Stimulated activated CD4-positive, alpha-beta T cell treated with anti-CD3 and anti-CD28 coated beads, Interleukin-4, amount 100 ng/mL, for 4 hours (primary cell): Measurements from ENCODE around the gene PSTPIP2.
"Not testable (repeated sequence)": the region's sequence is repeated elsewhere in the genome, so short reads cannot be mapped to it uniquely, and the experiment has no call there.

Experiments
- DNase-seq, 2 experiments: peaks; one replicate each; pipeline ENCODE4 v3.0.0-alpha.2; 2020

Gene PSTPIP2

GRCh38 chr18:45980229-45980628 is 91.8 kb downstream of the PSTPIP2 start:
- no peak for DNase-seq

GRCh38 chr18:45978084-45978483 is 94.0 kb downstream of the PSTPIP2 start:
- DNase-seq, result no peak

DNA sequence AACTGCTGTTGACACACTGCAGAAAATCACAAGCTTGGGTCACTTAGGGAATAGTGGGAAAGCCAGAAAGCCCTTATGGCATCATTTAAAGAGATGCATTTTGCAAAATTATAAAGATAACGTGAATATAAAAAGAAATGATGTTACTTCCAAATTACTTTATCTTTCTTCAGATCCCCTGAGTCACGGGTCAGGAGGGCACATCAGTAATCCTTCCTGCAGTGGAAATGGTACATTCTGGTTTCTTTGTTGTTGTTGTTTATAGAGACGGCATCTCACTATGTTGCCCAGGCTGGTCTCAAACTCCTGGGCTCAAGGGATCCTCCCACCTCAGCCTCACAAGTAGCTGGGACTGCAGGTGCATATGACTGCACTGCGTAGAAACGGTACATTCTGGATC is 95.1 kb downstream of the PSTPIP2 start:
- no peak for DNase-seq

- DNase-seq, result no peak
Observed at GRCh38 chr18:45976566-45976965, 95.5 kb downstream of the PSTPIP2 start.

DNA sequence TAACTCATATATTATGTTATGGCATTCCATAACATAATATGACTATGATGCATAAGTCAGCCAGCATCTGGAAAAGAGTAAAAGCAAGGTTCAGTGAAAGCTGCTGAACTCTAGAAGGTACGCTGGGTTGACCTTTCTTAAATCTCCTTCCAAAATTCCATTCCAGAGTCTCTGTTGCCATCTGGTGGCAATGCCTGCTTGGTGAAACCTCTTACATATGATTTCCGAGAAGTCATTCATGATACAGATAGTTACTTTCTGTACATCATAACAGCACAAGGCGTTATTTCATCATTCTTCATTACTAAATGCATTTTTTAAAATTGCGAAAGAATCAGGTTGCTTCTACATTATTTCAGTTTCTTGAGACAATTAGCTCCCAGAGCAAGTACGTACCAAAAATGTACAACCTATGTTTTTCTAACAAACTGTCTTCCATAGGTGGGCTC is 97.9 kb downstream of the PSTPIP2 start:
- peak; percentile 43 to 71 for DNase-seq

DNA sequence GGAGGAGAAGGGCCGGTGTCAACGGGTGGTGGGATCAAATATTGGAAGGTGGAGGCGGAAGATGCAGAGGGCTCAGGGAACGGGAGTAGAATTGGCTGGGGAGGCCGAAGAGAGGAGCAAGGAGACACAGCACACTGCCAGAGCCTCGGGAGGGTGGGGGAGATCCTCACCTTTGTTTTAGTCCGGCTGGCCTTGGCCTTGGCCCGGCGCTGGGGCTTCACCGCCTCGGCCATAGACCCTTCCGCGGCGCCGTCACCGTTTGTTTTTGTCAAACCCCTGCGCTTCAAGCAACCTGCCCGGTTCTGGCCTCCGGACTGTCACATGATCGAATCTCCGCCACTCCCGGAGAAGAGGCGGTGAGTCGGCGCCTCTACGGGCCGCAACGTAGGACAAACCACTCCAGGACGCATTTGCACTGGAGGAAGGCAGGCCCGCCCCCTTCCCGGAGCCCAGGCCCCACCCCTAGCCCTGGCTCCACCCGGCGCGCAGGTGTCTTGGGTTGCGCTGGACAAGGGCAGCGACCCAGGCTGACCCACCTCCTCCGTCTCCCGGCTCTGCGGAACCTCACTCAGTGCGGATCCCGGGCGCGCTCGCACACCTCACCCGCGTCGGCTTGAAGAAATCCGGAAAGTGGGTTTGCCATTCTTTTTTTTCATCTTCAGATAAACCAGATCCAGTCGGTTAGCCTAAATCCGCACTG is 104.9 kb downstream of the PSTPIP2 start, which contains the start of gene EPG5:
EPG5 (minus strand) TSS at position 323 of the 700 bp plus-strand sequence; CDS start at position 233, 90 bp downstream.
- peak; percentile 87 to 91 for DNase-seq

- DNase-seq, result not testable (repeated sequence)
Observed at GRCh38 chr18:45964913-45965312, 107.1 kb downstream of the PSTPIP2 start.

- no peak for DNase-seq
Observed at GRCh38 chr18:45962866-45963265, 109.2 kb downstream of the PSTPIP2 start.

DNA sequence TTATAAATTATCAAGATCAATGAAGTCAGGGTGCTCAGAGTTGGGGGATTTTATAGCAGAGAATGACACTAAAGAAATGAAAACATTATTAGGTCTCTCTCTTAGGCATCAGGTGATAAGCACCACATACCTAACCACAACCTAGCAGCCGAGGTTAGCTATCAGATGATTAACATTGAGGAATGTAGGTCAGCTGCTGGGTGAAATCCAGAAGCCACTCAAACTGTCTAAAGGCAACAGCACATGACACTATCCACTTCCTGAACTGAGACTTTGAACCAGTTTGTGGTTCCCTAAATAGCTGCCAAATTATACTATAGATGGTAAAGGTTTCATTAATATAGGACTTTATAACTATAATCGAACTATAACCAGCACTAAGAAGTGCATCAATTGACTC is 109.6 kb downstream of the PSTPIP2 start:
- peak in 1 of 2 experiments; percentile 28 for DNase-seq

- not testable (repeated sequence) for DNase-seq
Observed at GRCh38 chr18:45959484-45959883, 112.6 kb downstream of the PSTPIP2 start.

- DNase-seq, result no peak
Observed at GRCh38 chr18:45958730-45959129, 113.3 kb downstream of the PSTPIP2 start.

DNA sequence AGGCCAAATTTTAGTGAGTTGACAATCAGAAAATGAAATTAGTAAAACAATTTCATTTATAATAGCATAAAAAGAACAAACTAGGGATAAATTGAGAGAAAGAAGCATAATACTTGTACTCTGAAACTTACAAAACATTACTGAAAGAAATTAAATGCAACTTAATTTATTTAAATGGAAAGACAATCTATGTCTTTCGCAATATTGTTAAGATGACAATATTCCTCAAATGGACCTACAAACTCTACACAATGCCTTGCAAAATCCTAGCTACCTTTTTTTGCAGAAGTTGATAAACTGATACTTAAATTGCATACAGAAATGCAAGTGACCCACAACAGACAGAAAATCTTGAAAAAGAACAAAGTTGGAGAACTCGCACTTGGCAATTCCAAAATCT is 114.0 kb downstream of the PSTPIP2 start:
- DNase-seq, result no peak

- DNase-seq, result no peak
Observed at GRCh38 chr18:45957100-45957499, 115.0 kb downstream of the PSTPIP2 start.

- no peak for DNase-seq
Observed at GRCh38 chr18:45954070-45954934, 117.8 kb downstream of the PSTPIP2 start.

- no peak for DNase-seq
Observed at GRCh38 chr18:45951016-45951714, 120.9 kb downstream of the PSTPIP2 start.

- DNase-seq, result no peak
Observed at GRCh38 chr18:45945669-45946068, 126.4 kb downstream of the PSTPIP2 start.

GRCh38 chr18:45940724-45941123 is 131.3 kb downstream of the PSTPIP2 start:
- DNase-seq, result no peak

- DNase-seq, result no peak
Observed at GRCh38 chr18:45939236-45939635, 132.8 kb downstream of the PSTPIP2 start.

- no peak for DNase-seq
Observed at GRCh38 chr18:45938488-45938935, 133.5 kb downstream of the PSTPIP2 start.

DNA sequence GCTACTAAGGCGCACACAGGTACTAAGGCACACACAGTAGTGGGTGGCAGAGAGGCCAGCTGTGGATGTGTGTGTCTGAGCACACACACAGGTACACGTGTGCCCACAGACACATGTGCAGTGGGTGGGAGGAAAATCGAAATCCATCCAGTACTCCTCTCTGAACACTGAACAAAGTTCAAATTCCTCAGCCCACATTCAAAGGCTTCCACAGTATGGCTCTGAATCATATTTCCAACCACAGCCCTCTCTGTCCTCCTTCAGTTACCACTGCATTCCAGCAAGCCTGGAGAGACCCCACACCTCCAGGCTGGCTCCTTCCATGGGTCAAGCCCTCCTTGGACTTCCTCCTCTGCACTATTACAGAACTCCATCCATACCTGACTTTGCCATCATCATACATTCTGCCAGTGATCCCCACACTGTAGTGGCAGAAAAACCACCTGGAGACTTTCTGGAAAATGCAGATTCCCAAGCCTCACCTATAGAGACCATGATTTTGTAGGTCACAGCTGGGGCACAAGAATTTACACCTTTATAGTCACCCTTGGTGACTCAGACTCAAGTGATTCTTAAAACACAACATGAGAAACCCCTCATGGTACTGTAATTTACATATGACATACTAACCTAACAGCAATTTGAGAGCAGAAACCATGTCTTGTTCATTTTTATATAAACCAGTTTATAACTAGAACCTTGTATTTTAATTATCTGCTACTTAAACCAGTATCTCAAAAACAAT is 136.3 kb downstream of the PSTPIP2 start:
- no peak for DNase-seq
